ENCODE data around the gene SPATA31D4.

- TF ChIP-seq CTCF (IDR thresholded peaks at IDR 0.05): no peak
- no peak for TF ChIP-seq EP300 (IDR thresholded peaks at IDR 0.05)
Observed at GRCh38 chr9:81893929-81894328, 34.3 kb upstream of the SPATA31D4 start.

Measured in ovary (tissue), 3 donors.